SJSA1 (cell line): ENCODE results near the gene RWDD2A. TPM values are rescaled to one million over a fixed set of nuclear protein-coding genes. Genes with fewer than 3 reads are reported as not detected.

Experiments used
- DNase-seq, 2 experiments: peaks; one replicate each; pipeline ENCODE4 v3.0.0-alpha.2; 2015 to 2020; ENCODE audit warnings: low spot score in 2 of 2, low read depth in 1 of 2
- H3K27ac ChIP-seq: fragments of 250-450 bp; sonication (Bioruptor Pico); 2 replicates; pipeline ENCODE4 v1.5.1; 2020; ENCODE audit warnings: mild to moderate bottlenecking, moderate library complexity
- H3K27me3 ChIP-seq: fragments of 250-450 bp; sonication (Bioruptor Pico); replicated peaks from 2 replicates; pipeline ENCODE4 v1.5.1; 2020; ENCODE audit warnings: mild to moderate bottlenecking, moderate library complexity
- H3K36me3 ChIP-seq: fragments of 250-450 bp; sonication (Bioruptor Pico); 2 replicates; pipeline ENCODE4 v1.5.1; 2020; ENCODE audit warnings: mild to moderate bottlenecking
- H3K4me1 ChIP-seq: fragments of 250-450 bp; sonication (Bioruptor Pico); replicated peaks from 2 replicates; pipeline ENCODE4 v1.6.1; 2021; ENCODE audit warnings: mild to moderate bottlenecking
- H3K4me3 ChIP-seq: fragments of 250-450 bp; sonication (Bioruptor Pico); 2 replicates; pipeline ENCODE4 v1.5.1; 2020; ENCODE audit warnings: mild to moderate bottlenecking
- H3K9me3 ChIP-seq: fragments of 250-450 bp; sonication (Bioruptor Pico); replicated peaks from 2 replicates; pipeline ENCODE4 v1.5.1; 2020; ENCODE audit warnings: mild to moderate bottlenecking
- total RNA-seq: library from RNA; depleted of rRNA; stranded (reverse); fragments of >200 nt; shearing (Covaris generic); gene quantifications from 2 replicates; pipeline ENCODE4 v1.2.3, GENCODE V29; 2014; rRNA removed

Gene RWDD2A
- 0.60 and 1.7 TPM in 2 replicates for total RNA-seq

DNA sequence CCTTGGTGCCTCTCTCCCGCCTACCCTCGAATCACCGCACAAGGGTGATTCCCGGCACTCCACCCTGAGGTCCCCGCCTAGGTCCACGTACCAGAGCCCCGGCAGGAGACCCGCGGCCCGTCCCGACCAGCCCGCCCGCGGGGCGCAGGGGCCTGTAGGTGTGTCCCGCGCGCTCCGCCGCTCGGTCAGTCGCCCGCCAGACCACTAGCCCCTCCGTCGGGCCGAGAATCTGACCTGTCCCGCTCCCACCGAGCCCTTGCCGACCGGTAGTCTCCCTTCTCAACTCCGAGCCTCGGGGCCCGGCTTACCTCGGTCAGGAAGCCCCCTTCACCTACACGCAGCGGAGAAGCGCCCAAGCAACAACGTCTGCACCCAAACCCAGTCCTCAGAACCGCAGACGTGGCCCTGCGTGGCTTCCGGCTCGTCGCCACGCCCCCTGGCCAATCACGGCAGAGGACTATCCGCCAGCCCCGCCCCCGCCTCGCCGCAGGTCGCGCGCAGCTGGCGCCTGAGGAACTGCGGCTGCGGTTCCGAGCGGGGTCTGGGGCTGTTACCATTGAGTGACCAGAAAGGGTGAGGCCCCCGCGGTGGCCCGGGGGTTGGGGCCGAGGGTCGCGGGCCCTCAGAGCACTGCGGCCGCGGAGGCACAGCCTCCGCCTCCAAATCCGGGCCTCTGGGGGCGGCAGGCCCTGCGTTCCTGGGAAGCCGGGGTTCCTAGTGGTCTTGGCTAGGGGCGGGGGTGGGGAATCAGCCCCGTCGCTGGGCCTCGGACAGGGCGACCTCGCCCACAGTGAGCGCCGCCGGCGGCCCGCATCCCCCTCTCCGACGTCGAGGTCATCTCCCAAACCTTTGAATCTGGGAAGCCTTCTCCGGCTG is at the start of gene RWDD2A, which contains the start of gene PGM3:
RWDD2A (plus strand) TSS at position 487 of the 876 bp plus-strand sequence. CDS start 1,095 bp downstream, outside the sequence.
PGM3 (minus strand) TSS at position 395 of the 876 bp plus-strand sequence. CDS start 2,253 bp downstream, outside the sequence.
- H3K27me3 ChIP-seq: no peaks in the 10 kb centered on the region
- peak within 1 kb of the TSS; percentile 75 for H3K4me3 ChIP-seq
- H3K27ac ChIP-seq: peak within 1 kb of the TSS; percentile 47
- no peaks in the 10 kb centered on the region for H3K9me3 ChIP-seq
- peaks cover 41% of the 10 kb centered on the region for H3K36me3 ChIP-seq
- peak; percentile 88 to 89 for DNase-seq
- H3K4me1 ChIP-seq: peaks cover 5% of the 10 kb centered on the region

DNA sequence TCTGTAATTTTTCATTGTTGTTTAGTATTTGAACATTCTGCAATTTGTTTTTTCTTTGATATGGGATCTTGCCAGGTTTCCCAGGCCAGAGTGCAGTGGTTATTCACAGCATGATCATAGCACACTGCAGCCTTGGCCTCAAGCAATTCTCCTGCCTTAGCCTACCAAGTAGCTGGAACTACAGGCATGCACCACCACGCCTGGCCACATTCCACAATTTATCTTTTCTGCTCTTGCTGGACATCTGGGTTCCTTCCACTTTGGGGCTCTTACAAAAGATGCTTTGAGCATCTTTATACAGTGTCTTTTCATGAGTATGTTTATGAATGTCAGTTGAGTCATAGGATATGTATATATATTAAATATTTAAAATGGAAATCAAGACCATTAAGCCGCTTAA is 42.0 kb upstream of the RWDD2A start:
- no peaks in the 10 kb centered on the region for H3K9me3 ChIP-seq
- H3K36me3 ChIP-seq: peaks cover 5% of the 10 kb centered on the region
- DNase-seq: no peak
- no peaks in the 10 kb centered on the region for H3K4me1 ChIP-seq
- H3K27me3 ChIP-seq: no peaks in the 10 kb centered on the region
- H3K4me3 ChIP-seq: no peak overlapping the region
- no peak overlapping the region for H3K27ac ChIP-seq

DNA sequence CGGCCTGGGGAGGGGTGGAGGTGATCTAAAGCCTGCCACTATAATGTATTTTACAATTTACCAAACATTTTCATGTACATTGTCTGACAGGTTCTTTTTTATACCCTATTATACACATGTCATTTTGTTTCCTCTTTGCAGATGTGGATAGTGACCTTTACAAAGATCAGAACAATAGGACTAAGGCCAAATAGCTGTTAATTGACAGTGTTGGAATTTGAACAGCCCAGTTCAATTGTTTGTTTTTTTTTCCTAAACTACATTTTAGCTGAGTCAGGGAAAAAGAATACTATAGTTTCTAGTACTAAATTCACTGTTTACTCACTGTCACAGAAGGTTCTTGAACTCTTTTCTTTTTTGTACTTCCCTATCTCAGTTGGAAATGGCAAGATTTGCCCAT is 40.2 kb upstream of the RWDD2A start:
- DNase-seq: no peak
- no peak overlapping the region for H3K27ac ChIP-seq
- no peaks in the 10 kb centered on the region for H3K9me3 ChIP-seq

DNA sequence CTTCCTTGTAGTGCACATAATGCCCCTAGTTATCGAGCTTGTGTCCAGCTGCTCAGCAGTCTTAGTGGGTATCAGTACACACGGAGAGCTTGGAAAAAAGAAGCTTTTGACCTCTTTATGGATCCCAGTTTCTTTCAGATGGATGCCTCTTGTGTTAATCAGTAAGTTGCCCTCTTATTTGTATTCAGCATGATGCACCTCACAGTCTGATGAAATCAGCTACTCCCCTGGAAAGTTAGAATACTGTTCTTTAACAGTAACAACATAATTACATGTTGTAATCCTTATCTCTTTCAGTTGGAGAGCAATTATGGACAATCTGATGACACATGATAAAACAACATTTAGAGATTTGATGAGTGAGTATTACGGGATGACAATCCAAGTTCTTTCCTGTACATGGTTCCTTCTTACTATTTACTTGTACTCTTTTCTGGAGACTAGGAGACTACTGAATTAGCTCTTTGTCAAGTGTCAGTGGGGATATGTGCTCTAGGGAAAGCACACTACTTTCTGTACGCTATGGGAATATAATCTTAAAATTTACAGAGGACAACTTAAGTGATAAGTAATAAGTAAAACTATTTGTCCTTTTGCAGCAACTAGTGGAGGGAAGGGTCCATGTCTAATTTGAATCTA is 39.2 kb upstream of the RWDD2A start:
- no peak for DNase-seq
- H3K4me3 ChIP-seq: no peak overlapping the region
- H3K27me3 ChIP-seq: no peaks in the 10 kb centered on the region
- H3K36me3 ChIP-seq: peaks cover 5% of the 10 kb centered on the region; the same call in 1 of the 2 replicates
- H3K9me3 ChIP-seq: no peaks in the 10 kb centered on the region
- no peaks in the 10 kb centered on the region for H3K4me1 ChIP-seq
- no peak overlapping the region for H3K27ac ChIP-seq

More for the DNA sequence above, 40.2 kb upstream of the RWDD2A start:
- no peaks in the 10 kb centered on the region for H3K27me3 ChIP-seq
- H3K36me3 ChIP-seq: peaks cover 5% of the 10 kb centered on the region; the same call in 1 of the 2 replicates
- no peaks in the 10 kb centered on the region for H3K4me1 ChIP-seq
- H3K4me3 ChIP-seq: no peak overlapping the region

DNA sequence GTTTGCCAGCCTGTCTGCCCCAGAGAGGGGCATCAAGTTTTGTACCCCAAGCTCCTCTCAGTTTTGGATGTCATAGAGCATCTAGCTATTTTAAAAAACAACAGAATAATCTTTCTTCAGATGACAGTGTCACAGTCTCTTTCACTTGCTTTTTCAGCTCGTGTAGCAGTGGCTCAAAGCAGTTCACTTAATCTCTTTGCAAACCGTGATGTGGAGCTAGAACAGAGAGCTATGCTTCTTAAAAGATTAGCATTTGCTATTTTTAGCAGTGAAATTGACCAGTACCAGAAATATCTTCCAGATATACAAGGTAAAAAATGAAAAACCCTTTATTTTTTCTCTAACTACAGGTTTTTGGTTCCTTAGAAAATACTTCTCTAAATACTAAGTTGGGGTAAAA is 37.4 kb upstream of the RWDD2A start:
- H3K4me1 ChIP-seq: no peaks in the 10 kb centered on the region
- no peaks in the 10 kb centered on the region for H3K9me3 ChIP-seq
- peaks cover 5% of the 10 kb centered on the region; the same call in 1 of the 2 replicates for H3K36me3 ChIP-seq
- H3K4me3 ChIP-seq: no peak overlapping the region
- H3K27me3 ChIP-seq: no peaks in the 10 kb centered on the region
- DNase-seq: no peak
- H3K27ac ChIP-seq: no peak overlapping the region

DNA sequence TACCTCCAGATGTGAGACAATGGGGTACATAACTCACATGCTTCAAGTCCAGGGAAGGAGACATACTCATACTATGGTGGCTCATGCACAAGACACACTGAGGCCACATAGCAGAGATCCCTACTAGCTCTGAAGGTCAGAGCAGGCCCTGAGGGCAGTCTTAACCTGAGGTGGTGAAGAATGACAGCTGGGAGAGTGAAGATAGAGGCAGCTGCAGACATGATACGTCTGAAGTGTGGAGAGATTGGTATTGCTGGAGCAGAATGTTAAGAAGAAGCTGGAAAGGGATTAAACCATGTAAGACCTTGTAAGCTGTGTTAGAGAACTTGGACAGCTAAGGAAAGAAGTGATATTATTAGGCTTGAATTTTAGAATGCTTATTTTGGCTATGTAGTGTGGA is 33.0 kb upstream of the RWDD2A start:
- DNase-seq: no peak
- H3K4me3 ChIP-seq: no peak overlapping the region
- no peaks in the 10 kb centered on the region for H3K27me3 ChIP-seq
- H3K36me3 ChIP-seq: peaks cover 5% of the 10 kb centered on the region
- H3K27ac ChIP-seq: no peak overlapping the region
- no peaks in the 10 kb centered on the region for H3K9me3 ChIP-seq
- H3K4me1 ChIP-seq: no peaks in the 10 kb centered on the region

DNA sequence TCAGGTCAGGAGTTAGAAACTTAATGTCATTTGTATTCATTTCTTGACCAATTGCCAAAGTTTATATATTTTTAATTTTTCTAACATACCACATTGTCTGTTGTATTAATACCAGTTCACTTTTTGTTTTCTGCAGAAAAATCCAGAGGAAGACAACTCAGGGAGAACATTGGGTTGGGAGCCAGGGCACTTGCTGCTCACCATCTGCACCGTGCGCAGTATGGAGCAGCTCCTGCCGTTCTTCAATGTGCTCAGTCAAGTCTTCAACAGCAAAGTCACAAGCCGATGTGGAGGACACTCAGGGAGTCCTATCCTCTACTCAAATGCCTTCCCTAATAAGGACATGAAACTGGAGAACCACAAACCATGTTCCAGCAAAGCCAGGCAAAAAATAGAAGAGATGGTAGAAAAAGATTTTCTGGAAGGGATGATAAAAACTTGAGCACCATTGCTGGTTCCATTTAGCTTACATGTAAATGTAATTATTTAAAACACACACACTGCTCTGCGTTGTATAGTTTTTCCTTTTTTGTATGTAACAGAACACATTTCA is 25.4 kb upstream of the RWDD2A start:
- H3K4me3 ChIP-seq: no peak overlapping the region
- H3K9me3 ChIP-seq: no peaks in the 10 kb centered on the region
- no peaks in the 10 kb centered on the region for H3K4me1 ChIP-seq
- no peaks in the 10 kb centered on the region for H3K27me3 ChIP-seq
- DNase-seq: no peak
- no peak overlapping the region for H3K27ac ChIP-seq
- peaks cover 81% of the 10 kb centered on the region for H3K36me3 ChIP-seq

DNA sequence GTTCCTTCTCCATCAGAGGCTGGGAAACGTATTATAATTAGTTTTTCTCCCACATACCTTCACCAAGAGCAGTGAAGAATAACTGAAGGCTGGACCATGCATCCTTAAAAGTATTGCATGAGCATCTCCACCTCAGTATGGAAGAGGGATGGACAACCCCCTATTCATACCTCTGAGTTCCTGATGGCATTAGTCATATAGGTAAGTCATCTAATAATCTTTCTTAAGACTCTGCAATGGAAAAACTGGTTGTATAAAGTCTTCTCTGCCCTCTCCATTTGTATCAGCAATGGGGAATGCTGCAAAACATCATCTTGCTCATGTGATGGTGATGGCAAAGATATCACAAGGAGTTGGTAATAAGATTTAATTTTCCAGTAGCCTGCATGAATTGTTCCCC is 24.6 kb upstream of the RWDD2A start:
- Histone ChIP-seq H3K27me3 (no peaks in the 10 kb centered on the region), H3K4me3 (no peak overlapping the region), H3K9me3 (no peaks in the 10 kb centered on the region), H3K27ac (no peak overlapping the region), H3K36me3 (peaks cover 89% of the 10 kb centered on the region), H3K4me1 (no peaks in the 10 kb centered on the region)
- DNase-seq: no peak

DNA sequence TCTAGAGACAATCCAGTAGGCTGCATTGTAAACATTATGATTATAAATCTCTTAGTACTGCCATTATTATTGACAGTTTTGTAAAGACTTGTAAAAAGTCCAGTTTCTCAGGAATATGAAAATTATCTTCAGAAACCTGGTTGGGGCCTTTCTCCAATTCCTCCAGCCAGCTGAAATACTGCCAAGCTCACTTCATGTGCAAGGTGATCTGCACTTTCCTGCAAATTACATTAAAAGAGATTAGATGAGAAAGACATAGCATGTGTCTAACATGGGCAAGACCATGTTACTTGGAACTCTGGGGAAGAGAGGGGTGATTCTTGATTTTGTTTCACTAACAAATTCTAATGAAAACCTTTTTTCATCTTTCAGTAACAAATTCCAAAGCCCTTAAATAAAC is 24.1 kb upstream of the RWDD2A start:
- no peak overlapping the region for H3K4me3 ChIP-seq
- H3K9me3 ChIP-seq: no peaks in the 10 kb centered on the region
- no peak overlapping the region for H3K27ac ChIP-seq
- H3K36me3 ChIP-seq: peaks cover 92% of the 10 kb centered on the region
- H3K4me1 ChIP-seq: no peaks in the 10 kb centered on the region
- DNase-seq: no peak
- H3K27me3 ChIP-seq: no peaks in the 10 kb centered on the region

DNA sequence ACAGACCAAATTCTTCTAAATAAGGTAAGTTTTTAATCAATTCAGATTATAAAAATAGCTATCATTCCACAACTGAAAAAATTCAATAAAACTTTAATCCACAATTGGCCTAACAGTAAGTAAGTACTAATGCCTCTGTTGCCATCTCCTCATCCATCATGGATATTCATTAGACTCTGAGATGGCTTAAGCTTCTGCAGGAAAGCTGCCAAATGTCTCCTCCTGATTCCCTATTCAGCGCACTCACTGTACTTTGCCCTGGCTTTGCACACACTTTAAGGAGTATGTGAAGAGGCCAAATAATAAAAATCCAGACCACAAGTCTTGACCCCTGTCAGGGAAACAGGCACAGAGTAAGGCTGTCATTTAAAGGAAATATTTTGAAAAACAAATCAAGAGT is 23.6 kb upstream of the RWDD2A start:
- no peaks in the 10 kb centered on the region for H3K4me1 ChIP-seq
- no peaks in the 10 kb centered on the region for H3K9me3 ChIP-seq
- peaks cover 96% of the 10 kb centered on the region for H3K36me3 ChIP-seq
- H3K4me3 ChIP-seq: no peak overlapping the region
- DNase-seq: no peak
- H3K27me3 ChIP-seq: no peaks in the 10 kb centered on the region
- H3K27ac ChIP-seq: no peak overlapping the region

DNA sequence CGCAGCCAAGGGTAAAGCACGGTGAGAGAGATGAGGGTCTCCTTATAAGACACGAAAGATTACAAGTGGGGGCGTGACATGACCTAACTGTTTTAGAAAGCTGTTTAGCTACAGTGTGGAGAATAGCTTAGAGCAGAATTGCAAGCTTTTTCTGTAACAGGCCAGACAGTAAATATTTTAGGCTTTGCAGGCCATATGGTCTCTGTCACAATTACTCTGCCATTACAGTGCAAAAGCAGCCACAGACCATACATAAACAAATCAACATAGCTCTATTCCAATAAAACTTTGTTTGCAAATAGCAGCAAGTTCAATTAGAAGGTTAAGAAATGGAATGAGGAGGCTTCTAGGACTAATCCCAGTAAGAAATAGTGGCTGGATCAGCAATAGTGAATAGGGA is 16.9 kb upstream of the RWDD2A start:
- peaks cover 88% of the 10 kb centered on the region for H3K36me3 ChIP-seq
- DNase-seq: no peak
- H3K4me1 ChIP-seq: no peaks in the 10 kb centered on the region
- H3K27ac ChIP-seq: no peak overlapping the region
- H3K27me3 ChIP-seq: no peaks in the 10 kb centered on the region
- no peak overlapping the region for H3K4me3 ChIP-seq
- no peaks in the 10 kb centered on the region for H3K9me3 ChIP-seq

DNA sequence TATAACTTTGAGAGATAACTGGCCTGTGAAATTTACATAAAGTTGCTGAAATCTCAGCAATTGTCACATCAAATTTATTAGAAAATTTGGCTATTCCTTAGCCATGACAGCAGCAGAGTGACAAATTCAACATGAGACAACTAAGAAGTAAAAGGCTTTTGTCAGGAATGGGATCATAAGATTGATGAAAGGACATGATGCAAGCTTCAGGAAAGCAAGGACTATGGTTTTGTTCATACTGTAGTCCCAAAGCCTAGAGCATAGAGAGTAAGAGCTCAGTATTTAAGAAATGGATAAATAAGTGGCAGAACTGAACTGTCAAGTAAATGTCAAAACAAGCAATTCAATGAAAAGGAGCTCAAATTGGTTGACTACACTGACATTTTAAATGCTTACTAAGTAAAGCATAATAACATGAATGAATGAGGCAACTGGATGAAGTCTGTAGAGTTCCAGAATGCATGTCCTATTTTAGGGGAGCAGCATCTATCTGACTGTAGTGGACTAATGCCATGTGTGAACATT is 12.7 kb upstream of the RWDD2A start:
- DNase-seq: no peak
- peaks cover 90% of the 10 kb centered on the region for H3K36me3 ChIP-seq
- H3K9me3 ChIP-seq: no peaks in the 10 kb centered on the region
- H3K4me3 ChIP-seq: no peak overlapping the region
- no peaks in the 10 kb centered on the region for H3K27me3 ChIP-seq
- no peak overlapping the region for H3K27ac ChIP-seq
- peaks cover 22% of the 10 kb centered on the region for H3K4me1 ChIP-seq

DNA sequence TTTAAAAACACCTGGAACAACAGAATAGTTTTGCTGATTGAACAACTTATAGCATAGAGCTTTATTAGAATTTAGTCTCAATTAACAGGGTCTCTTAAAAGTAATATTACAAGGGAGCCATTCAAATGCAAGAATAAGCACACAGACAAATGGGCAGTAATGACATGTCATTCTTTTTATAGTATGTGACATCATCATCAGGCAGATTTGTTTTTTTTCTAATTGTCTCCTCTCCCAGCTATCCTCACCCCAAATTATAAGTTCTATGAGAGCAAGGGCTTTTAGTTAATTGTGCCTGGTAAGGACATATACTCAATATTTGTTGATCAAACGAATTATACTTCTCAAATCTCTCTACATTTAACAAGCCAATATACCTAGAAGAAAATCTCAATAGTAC is 11.0 kb upstream of the RWDD2A start:
- Histone ChIP-seq H3K9me3 (no peaks in the 10 kb centered on the region), H3K27ac (no peak overlapping the region), H3K27me3 (no peaks in the 10 kb centered on the region), H3K4me3 (no peak overlapping the region), H3K4me1 (peaks cover 22% of the 10 kb centered on the region), H3K36me3 (peaks cover 88% of the 10 kb centered on the region)
- no peak for DNase-seq
